ENCODE data around the gene AGFG1.

Gene AGFG1

DNA sequence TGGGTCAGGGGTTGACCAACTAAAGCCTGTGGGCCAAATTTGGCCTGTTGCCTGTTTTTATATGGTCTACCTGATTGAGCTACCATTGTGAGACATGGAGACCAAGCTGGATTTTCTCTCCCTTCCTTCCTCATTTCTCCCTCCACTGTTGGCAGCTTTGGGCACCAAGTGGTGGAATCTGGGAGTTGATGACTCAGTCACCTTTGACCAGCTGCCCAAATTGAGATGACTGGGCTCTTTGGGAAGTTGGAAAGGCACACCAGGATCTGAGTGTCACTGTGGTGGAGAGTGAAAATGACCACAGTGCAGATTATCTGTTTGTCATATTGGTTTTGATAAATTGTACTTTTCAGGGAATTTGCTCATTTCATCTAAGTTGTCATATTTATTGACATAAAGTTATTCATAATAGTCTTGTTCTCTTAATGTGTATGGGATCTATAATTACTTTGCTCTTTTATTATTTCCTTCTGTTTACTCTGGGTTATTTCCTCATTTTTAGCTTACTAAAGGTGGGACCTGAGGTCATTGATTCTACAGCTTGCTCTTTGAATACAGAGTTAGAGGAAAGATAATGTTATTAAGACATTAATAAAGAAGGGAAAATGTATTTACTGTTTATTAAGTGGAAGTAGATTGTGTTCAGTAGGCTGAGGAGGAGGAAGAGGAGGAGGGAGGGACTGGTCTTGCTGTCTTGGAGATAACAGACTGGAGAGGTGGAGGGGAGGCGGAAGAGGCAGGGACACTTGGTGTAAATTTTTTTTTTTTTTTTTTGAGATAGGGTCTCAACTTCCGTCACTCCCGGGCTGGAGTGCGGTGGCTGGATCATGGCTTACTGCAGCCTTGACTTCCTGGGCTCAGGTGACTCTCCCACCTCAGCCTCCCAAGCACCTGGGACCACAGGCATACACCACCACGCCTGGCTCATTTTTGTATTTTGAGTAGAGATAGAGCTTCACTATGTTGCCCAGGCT is 31.8 kb downstream of the AGFG1 start:
- in situ Hi-C loops (cut with HindIII; ENCODE audit: low sequenced_read_pairs), result no loop called here
- no peak for DNase-seq (ENCODE audit: low read depth)
- no peak overlapping the region for H3K4me3 ChIP-seq (ENCODE audit: low read depth, low read length)
- TF ChIP-seq, protein P1, sequence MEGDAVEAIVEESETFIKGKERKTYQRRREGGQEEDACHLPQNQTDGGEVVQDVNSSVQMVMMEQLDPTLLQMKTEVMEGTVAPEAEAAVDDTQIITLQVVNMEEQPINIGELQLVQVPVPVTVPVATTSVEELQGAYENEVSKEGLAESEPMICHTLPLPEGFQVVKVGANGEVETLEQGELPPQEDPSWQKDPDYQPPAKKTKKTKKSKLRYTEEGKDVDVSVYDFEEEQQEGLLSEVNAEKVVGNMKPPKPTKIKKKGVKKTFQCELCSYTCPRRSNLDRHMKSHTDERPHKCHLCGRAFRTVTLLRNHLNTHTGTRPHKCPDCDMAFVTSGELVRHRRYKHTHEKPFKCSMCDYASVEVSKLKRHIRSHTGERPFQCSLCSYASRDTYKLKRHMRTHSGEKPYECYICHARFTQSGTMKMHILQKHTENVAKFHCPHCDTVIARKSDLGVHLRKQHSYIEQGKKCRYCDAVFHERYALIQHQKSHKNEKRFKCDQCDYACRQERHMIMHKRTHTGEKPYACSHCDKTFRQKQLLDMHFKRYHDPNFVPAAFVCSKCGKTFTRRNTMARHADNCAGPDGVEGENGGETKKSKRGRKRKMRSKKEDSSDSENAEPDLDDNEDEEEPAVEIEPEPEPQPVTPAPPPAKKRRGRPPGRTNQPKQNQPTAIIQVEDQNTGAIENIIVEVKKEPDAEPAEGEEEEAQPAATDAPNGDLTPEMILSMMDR (IDR thresholded peaks at IDR 0.05; ENCODE audit: low read depth, low read length, missing control alignments), result no peak

DNA sequence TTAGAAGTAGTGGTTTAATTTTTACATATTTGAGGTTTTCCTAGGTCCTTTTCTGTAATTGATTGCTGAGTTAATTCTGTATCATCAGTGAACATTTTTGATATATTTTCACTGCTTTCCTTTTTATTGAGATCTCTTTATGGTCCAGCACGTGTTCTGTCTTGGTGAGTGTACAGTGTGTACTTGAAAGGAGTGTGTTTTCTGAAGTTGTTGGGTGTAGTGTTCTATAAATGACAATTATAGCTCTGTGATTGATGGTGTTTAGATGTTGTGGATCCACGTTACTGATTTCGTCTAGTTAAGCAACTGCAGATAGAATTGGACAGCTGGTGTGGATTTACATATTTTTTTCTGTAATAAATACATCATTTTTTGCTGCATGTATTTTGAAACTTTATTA is 32.7 kb downstream of the AGFG1 start:
- in situ Hi-C loops (cut with HindIII; ENCODE audit: low sequenced_read_pairs), result no loop called here
- TF ChIP-seq, protein P1 (IDR thresholded peaks at IDR 0.05; ENCODE audit: low read depth, low read length, missing control alignments), result no peak
- no peak for DNase-seq (ENCODE audit: low read depth)
- H3K4me3 ChIP-seq (ENCODE audit: low read depth, low read length), result no peak overlapping the region

DNA sequence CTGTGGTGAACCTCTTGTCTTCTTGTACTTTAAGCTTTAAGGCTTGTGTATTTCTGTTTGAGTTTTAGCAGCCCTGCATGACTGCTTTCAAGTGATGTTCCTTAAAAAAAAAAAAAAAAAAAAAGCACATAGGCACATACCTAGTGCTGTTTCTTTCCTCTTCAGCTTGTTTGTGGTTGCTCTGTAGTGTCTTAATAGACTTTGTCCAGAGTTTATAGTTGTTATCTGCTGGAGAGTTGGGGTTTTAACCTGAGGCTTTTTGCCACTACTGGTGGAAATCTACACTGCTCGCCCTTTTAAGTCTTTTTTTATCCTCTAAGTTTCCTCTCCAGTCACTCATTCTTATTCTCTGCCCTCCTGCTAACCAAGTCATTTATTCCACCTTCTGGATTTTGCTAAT is 34.5 kb downstream of the AGFG1 start:
- no peak overlapping the region for H3K4me3 ChIP-seq (ENCODE audit: low read depth, low read length)
- DNase-seq (ENCODE audit: low read depth), result no peak
- TF ChIP-seq, protein P1 (IDR thresholded peaks at IDR 0.05; ENCODE audit: low read depth, low read length, missing control alignments), result no peak
- in situ Hi-C loops (cut with HindIII; ENCODE audit: low sequenced_read_pairs), result no loop called here

DNA sequence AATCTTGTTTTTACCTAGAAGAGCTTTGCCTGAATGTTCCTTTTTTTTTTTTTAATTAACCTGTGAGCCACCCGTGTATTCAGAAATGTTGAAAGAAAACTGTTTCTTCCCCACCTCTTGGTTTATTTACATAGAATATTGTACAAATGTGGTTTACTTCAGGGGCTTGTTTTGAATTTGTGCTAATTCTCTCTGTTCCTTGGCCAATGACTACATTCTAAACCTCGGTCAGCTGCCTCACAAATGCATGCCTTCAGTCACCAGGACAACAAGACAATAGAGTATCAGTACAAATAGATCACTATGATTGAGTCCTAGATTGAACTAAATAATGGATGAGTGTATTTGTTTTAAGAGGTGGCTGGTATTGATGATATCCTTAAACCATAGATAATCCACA is 36.0 kb downstream of the AGFG1 start:
- in situ Hi-C loops (cut with HindIII; ENCODE audit: low sequenced_read_pairs), result no loop called here
- no peak overlapping the region for H3K4me3 ChIP-seq (ENCODE audit: low read depth, low read length)
- TF ChIP-seq, protein P1 (IDR thresholded peaks at IDR 0.05; ENCODE audit: low read depth, low read length, missing control alignments), result no peak
- DNase-seq (ENCODE audit: low read depth), result no peak

DNA sequence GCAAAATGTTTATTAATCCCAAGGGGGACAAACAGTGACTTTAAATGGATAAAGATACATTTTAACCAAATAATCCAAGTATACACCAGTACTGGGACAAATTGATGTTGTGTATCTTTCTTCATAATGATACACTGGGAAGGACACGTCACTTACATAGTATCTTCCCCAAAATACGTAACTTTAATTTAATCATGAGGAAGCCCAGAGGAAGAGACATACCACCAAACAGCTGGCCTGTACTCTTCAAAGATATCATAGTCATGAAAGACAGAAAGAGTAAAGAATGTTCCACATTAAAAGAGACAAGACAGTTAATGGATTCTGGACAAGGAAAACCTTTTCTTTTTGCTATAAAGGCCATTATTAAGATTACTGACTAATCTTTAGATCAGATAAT is 37.1 kb downstream of the AGFG1 start:
- TF ChIP-seq, protein P1 (IDR thresholded peaks at IDR 0.05; ENCODE audit: low read depth, low read length, missing control alignments), result no peak
- no peak overlapping the region for H3K4me3 ChIP-seq (ENCODE audit: low read depth, low read length)
- no peak for DNase-seq (ENCODE audit: low read depth)
- in situ Hi-C loops (cut with HindIII; ENCODE audit: low sequenced_read_pairs), result no loop called here

DNA sequence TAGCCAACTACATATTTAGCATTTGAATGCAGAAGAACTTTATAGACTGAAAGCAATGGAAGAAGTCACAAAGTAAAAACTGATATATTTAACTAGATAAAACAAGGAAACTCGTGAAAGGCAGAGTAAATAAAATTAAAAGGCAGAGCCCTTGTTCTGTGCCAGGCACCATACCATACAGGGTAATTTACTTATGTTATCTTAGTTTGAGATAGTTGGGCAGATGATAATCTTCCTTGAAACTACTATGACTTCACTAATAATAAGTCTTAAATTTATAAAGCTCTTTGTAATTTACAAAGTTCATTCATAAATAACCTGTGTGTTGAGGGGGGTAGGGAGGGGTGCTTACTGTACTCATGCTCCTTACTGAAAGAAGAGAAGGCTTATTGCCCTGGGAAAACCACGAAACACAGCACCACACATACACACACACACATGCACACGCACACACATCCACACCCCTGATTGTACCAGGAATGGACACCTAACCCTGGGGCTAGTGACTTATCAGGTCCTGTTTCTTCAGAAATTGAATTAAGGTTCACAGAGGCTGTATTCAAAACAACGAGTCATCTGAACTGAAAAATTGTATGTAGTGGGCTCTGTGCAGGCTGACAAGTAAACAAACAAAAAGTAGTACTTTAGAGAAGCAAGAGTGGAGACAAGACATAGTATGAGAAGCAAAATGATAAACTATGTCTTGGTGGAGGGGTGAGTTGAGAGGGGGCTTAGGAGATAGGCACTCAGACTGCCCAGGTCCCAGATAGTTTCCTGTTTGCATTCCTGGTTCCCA is 38.1 kb downstream of the AGFG1 start:
- DNase-seq (ENCODE audit: low read depth), result no peak
- in situ Hi-C loops (cut with HindIII; ENCODE audit: low sequenced_read_pairs), result no loop called here
- H3K4me3 ChIP-seq (ENCODE audit: low read depth, low read length), result no peak overlapping the region
- TF ChIP-seq, protein P1 (IDR thresholded peaks at IDR 0.05; ENCODE audit: low read depth, low read length, missing control alignments), result no peak

Data from astrocyte of the cerebellum (primary cell).